GM18511 (cell line): ENCODE measurements around the gene HAP1.
"Not testable (repeated sequence)": the region's sequence is repeated elsewhere in the genome, so short reads cannot be mapped to it uniquely, and the experiment has no call there.

Source experiments
- ATAC-seq: cut with Tn5 transposase; IDR thresholded peaks from one replicate; pipeline ENCODE4 v1.9.1; 2021; ENCODE audit warnings: mild to moderate bottlenecking, moderate library complexity; ENCODE audit not compliant: unreplicated experiment

The HAP1 gene

GRCh38 chr17:41728056-41728455 is 6.4 kb downstream of the HAP1 start:
- no peak for ATAC-seq

DNA sequence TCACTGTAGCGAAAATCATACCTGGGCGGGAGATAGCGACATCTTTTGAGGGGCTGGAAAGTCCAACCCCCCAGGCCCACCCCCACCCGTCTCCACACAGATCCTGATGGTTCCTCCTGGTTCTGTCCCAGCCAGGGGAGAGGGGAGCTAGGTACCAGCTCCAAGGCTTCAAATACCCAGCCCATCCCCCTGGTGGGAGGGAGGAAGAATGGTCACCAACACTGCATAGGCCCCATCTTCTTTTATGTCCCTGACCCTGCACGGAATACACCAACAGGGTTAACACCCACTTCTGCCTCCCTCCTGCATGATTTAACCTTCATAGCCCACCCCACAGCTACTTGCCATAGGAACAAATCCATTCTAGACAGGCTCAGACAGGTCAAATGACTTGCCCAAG is 9.3 kb downstream of the HAP1 start:
- no peak for ATAC-seq

DNA sequence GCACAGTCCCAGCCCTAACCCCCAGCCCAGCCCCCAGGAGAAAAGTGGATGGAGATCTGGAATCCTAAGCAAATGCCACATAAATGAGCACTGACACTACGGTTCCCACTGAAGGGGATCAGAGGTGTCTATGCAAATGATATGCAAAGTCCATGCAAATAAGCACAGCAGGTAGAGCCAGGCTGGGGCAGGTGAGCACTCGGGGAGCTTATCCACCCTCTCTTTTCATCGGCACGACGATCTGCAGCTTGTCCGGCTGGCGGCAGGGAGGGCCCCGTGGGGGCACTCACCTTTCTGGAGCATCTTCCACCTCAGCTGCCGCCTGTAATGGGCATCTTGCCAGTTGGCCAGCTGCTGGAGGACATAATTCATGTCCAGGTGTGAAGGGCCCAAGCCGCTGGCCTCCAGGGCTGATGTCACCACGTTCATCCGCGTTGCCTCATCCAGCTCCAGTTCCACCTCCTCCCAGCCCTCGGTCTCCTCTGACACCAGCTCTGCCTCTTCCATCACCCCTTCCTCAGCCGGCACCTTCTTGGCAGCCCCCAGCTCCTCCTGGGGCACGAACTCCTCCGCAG is 9.9 kb downstream of the HAP1 start:
- ATAC-seq: no peak

- no peak for ATAC-seq
Measured at GRCh38 chr17:41723801-41724475, 10.5 kb downstream of the HAP1 start.

GRCh38 chr17:41722231-41722630 is 12.2 kb downstream of the HAP1 start:
- ATAC-seq: no peak

GRCh38 chr17:41718287-41718645 is 16.2 kb downstream of the HAP1 start:
- no peak for ATAC-seq

- no peak for ATAC-seq
Measured at GRCh38 chr17:41717408-41718286, 16.8 kb downstream of the HAP1 start.

GRCh38 chr17:41711669-41712400 is 22.6 kb downstream of the HAP1 start, which contains the start of gene GAST:
TSS of gene GAST (plus strand) at chr17:41712331. CDS start at chr17:41715437, 3,106 bp downstream.
- no peak for ATAC-seq

DNA sequence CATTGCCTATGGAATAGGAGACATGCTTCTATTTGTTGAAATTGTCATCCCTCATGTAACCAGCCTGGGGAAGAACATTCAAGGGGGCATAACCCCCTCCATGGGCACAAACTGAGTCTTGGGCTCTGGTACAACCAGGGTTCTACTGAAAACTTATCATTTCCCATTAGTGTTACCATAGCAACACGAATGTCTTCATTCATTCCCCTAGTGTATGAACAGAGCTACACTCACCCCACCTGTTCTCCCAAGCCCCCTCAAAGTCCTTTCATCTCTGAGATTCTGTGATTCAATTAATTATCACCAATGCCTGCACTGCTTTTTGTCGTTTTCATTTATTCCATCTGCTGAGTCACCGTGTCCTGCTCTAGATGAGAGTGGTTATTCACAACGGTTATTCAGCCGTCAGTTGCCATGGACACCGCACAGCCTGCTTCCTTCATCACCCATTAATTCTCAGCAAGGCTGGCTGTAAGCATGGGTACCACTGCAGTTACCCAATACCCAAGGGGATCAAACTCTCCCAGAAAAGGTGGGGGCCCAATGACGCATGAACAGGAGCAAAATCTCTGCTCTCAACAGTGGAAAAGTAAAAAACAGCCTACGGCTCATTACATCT is 23.9 kb downstream of the HAP1 start:
- ATAC-seq: no peak

DNA sequence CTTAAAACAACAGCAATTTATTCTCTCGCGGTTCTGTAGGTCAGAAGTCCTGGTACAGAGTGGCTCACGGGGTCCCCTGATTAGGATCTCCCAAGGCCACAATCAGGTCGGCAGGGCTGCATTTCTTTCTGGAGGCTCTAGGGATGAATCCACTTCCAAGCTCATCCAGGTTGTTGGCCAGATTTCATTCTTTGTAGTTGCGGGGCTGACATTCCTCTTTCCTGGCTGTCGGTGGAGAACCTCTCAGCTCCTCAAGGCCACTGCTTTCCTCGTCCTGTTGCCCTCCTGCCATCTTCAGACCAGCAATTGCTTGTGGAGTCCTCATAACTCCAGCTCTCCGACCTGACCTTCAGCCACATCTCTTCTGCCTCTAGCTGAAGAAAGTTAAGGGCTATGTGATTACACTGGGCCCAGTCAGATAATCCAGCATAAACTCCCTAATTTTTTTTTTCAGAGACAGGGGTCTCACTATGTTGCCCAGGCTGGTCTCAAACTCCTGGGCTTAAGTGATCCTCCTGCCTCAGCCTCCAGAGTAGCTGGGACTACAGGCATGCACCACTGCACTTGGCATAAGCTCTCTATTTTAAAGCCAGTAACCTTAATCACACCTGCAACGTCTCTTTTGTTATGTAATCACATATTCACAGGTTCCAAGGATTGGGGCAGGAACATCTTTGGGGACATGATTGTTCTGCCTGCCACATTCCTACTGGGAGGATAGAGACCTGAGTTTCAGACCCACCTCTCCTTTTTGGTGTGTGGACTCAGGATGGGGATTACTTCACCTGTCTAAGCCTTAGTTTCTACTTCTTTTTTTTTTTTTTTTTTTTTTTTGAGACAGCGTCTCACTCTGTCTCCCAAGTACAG is 26.4 kb downstream of the HAP1 start:
- ATAC-seq: no peak

DNA sequence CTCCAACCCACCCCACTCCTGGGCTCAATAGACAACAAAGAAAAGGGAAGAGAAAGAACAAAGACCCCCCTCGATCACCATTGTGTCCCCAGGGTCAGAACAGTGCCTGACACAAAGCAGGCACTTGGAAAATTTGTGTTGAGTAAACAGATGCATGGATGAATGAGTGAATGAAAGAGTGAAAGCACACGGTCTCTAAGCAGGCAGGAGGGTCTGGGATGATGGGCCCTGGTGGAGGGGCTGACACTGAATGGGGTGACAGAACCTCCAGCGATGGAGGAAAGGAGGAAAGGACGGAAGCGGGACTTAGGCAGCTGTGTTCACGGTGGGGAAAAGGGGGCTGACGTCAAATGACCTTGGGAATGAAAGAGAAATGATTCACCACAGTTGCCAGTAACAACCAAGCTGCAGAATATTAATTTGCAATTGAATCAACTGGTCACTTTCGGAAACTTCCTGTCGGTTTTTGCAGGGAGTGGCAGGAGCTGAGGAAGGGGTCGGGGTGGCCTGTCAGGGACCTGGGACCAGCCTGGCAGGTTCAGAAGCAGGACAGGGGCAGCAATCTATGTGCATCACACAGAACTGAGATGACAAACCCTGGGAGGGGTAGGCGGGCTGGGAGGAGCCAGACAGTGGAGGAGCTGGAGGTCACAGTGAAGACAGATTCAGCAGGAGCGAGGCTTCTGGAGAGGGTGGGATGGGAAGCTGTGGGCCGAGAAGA is 29.0 kb downstream of the HAP1 start:
- ATAC-seq: no peak

DNA sequence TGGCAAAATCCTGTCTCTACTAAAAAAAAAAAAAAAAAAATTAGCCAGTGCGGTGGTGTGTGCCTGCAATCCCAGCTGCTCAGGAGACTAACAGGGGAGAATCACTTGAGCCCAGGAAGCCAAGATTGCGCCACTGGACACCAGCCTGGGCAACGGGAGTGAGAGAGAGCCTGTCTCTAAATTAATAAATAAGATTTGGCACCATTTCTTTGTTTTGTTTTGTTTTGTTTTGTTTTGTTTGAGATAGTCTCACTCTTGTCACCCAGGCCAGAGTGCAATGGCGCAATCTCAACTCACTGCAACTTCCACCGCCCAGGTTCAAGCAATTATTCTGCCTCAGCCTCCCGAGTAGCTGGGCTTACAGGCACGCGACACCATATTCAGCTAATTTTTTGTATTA is 31.7 kb downstream of the HAP1 start:
- no peak for ATAC-seq

- not testable (repeated sequence) for ATAC-seq
Measured at GRCh38 chr17:41700843-41701242, 33.6 kb downstream of the HAP1 start.

- ATAC-seq: no peak
Measured at GRCh38 chr17:41697122-41697962, 37.1 kb downstream of the HAP1 start.

DNA sequence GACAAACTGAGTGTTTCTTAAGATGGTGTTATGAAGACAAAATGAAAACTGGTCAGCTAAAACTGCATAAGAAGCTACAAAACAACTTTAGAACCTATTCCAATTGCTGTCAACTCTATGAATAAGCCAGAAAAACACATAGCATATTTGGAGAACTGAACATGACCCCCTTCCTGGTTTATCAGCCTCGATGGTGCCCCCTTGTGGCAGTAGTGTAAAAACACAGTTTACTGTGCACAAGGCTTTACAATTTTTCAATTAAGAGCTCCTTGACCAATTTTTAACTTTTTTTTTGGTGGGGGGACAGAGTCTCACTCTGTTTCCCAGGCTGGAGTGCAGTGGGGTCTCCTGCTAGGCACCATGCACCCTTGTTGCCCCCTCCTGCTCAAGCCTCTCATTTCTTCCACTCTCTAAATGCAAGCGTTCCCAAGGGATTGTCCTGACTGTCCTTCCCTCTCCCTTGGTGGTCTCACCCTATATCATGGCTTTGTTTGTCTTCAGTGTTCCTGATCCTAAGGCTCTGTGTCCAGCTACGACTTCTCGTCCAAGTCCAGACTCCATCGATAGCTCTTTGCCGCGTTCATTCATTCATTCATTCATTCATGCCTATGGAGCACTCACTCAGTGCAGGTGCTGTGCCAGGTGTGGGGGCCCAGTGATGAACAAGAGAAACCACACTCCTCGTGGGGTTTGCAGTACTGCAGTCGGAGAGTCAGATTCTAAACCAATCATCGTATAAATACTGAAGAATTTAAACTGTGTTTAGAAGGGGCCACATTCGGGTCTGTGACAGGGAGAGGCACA is 38.3 kb downstream of the HAP1 start:
- no peak for ATAC-seq

GRCh38 chr17:41695134-41695661 is 39.2 kb downstream of the HAP1 start:
- ATAC-seq: no peak
